HFFc6 (cell line): ENCODE data around the gene ATP9B. TPM values are rescaled to one million over a fixed set of nuclear protein-coding genes. Genes with fewer than 3 reads are reported as not detected.
A peak's percentile ranks its signal among the peaks of the same experiment; 100 is the strongest.

Experiments
- DNase-seq: peaks from one replicate; pipeline ENCODE4 v3.0.0-alpha.2; 2018
- H3K27ac Mint-ChIP-seq: 2 replicates; pipeline ENCODE4 v1.8.0; 2020; ENCODE audit warnings: mild to moderate bottlenecking, mixed read lengths
- H3K27me3 Mint-ChIP-seq: 2 replicates; pipeline ENCODE4 v1.8.0; 2021; ENCODE audit warnings: mild to moderate bottlenecking, moderate library complexity, mixed read lengths; ENCODE audit not compliant: insufficient read depth
- H3K36me3 Mint-ChIP-seq: 2 replicates; pipeline ENCODE4 v1.8.0; 2021; ENCODE audit warnings: low read depth, mixed read lengths
- H3K4me1 Mint-ChIP-seq: 2 replicates; pipeline ENCODE4 v1.8.0; 2020; ENCODE audit warnings: low read depth, mixed read lengths
- H3K4me3 Mint-ChIP-seq: 2 replicates; pipeline ENCODE4 v1.8.0; 2020; ENCODE audit warnings: mild to moderate bottlenecking, moderate library complexity, mixed read lengths
- H3K9me3 Mint-ChIP-seq: 2 replicates; pipeline ENCODE4 v1.8.0; 2020; ENCODE audit warnings: mild to moderate bottlenecking, mixed read lengths
- total RNA-seq, 6 experiments: library from RNA; stranded (reverse); fragmentation: NEBNext Ultra II Directional; extraction: Animal tissue kit (Norgen Biotek cat#: 25700); gene quantifications; 2 replicates in 1 of 6; 3 replicates in 5 of 6; pipeline ENCODE4 v1.2.3, GENCODE V29; 2021
- TF ChIP-seq, protein P1 (sequence below): fragments of 200-600 bp; sonication (generic); IDR thresholded peaks from 2 replicates; pipeline ENCODE4 v1.5.0; 2021; ENCODE audit warnings: antibody characterized with exemption, mild to moderate bottlenecking

Gene ATP9B
- total RNA-seq, 6 experiments from 2014 or later: 9.0 to 11.2 (median 10.5) TPM

DNA sequence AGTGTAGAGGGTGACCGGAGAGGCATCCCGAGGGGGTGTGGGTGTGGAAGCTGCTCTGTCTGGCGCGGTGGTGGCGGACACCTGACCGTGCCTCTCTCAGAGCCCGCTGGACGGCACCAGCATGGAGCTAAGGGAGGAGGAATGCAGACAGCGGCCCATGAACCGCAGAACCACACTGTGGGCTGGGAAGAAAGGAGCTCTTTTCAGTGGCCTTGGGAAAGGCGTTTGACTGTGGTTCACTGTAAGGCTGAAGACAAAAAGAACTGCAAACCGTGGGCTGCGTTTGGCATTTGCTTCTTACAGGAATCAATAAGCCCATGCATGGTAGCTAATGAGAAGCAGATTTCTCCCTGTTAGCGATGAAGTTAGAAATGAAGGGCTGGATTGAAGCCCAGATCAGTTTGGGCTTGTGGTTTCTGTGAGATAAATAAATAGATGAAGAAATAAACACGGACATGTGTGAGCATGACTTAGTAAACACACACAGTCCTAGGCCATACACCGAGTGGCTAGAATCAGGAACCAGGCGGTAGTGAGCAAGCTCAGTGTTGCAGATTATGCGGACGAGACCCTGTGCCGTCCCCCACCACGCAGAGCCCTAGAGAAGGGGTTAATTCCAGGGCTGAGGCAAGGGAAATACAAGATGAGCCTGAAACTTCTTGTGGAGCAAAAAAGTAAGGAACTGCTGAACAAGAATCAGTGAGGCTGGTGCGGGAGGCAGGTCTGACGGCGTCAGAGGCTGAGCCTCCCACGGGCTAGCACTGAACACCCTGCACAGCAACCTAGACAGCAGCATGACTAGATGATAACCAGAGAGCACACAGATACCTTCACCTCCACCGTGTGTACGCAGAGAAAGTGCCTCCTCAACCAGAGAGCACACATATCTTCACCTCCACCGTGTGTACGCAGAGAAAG, 297.2 kb downstream of the ATP9B start:
- DNase-seq: peak; percentile 20
- Mint-ChIP-seq H3K27ac (no peak overlapping the region), H3K36me3 (peaks cover 15% of the 10 kb centered on the region), H3K9me3 (no peaks in the 10 kb centered on the region), H3K27me3 (no peaks in the 10 kb centered on the region), H3K4me1 (peaks cover 25% of the 10 kb centered on the region), H3K4me3 (no peak overlapping the region)
- TF ChIP-seq, protein P1, sequence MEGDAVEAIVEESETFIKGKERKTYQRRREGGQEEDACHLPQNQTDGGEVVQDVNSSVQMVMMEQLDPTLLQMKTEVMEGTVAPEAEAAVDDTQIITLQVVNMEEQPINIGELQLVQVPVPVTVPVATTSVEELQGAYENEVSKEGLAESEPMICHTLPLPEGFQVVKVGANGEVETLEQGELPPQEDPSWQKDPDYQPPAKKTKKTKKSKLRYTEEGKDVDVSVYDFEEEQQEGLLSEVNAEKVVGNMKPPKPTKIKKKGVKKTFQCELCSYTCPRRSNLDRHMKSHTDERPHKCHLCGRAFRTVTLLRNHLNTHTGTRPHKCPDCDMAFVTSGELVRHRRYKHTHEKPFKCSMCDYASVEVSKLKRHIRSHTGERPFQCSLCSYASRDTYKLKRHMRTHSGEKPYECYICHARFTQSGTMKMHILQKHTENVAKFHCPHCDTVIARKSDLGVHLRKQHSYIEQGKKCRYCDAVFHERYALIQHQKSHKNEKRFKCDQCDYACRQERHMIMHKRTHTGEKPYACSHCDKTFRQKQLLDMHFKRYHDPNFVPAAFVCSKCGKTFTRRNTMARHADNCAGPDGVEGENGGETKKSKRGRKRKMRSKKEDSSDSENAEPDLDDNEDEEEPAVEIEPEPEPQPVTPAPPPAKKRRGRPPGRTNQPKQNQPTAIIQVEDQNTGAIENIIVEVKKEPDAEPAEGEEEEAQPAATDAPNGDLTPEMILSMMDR: no peak

DNA sequence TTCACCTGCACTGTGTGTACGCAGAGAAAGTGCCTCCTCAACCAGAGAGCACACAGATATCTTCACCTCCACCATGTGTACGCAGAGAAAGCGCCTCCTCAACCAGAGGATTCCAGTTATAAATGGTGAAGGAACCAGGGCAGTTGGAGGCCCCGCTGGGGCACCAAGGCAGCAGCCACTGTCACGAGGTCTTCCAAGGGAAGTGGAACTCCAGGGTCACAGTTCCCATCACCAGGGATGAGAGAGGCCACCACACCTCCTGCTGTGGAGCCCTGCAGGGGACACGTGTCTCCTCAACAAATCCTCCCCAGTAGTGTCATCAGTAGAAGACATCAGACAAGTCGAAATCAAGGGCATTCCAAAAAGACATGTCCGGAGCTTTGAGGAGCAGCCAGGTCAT, 298.3 kb downstream of the ATP9B start:
- no peak overlapping the region for H3K27ac Mint-ChIP-seq
- peaks cover 15% of the 10 kb centered on the region for H3K4me1 Mint-ChIP-seq
- H3K36me3 Mint-ChIP-seq: peaks cover 15% of the 10 kb centered on the region
- H3K4me3 Mint-ChIP-seq: no peak overlapping the region
- TF ChIP-seq, protein P1: no peak
- DNase-seq: no peak
- no peaks in the 10 kb centered on the region for H3K27me3 Mint-ChIP-seq
- no peaks in the 10 kb centered on the region for H3K9me3 Mint-ChIP-seq

DNA sequence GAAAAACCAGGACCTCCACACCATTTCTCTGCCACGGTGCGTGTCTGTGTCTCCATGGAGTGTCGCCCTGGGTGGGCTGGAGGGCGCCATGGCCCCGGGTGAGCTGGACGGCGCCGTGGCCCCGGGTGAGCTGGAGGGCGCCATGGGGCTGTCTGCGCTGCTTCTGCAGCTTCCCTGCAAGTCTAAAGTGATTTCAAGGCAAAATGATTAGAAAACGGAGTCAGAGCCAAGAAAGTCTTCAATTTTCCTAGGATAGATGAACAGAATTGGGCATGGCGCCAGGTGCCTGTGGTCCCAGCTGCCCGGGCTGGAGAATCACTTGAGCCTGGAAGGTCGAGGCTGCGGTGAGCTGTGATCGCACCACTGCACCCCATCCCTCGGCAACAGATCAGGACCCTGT, 298.8 kb downstream of the ATP9B start:
- H3K4me1 Mint-ChIP-seq: peaks cover 12% of the 10 kb centered on the region
- H3K36me3 Mint-ChIP-seq: peaks cover 15% of the 10 kb centered on the region

DNA sequence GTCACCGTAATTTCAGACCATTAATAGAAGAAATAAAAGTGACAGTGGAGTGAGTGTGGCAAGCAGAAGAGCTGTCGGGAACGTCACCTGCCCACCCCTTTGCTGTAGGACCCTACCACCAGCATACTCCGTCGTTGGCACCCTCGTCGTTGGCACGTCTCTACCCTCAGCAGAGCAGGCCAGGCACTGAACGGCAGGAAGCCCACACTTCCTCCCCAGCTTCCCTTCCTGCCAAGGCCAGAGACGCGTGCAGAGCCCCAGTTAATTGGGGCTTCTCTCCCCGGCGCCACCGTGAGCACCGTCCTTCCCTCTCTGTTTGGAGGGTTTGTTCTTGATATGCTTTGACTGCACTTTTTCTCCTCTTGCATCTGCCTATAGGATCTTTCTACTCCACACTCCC, 299.5 kb downstream of the ATP9B start:
- Mint-ChIP-seq H3K36me3 (peaks cover 9% of the 10 kb centered on the region), H3K27me3 (no peaks in the 10 kb centered on the region), H3K4me1 (peaks cover 12% of the 10 kb centered on the region), H3K9me3 (no peaks in the 10 kb centered on the region), H3K4me3 (no peak overlapping the region), H3K27ac (no peak overlapping the region)
- TF ChIP-seq, protein P1: no peak
- DNase-seq: no peak

More for the DNA sequence above, 298.8 kb downstream of the ATP9B start:
- no peak for DNase-seq
- Mint-ChIP-seq H3K4me3 (no peak overlapping the region), H3K27me3 (no peaks in the 10 kb centered on the region), H3K9me3 (no peaks in the 10 kb centered on the region), H3K27ac (no peak overlapping the region)
- TF ChIP-seq, protein P1: no peak

DNA sequence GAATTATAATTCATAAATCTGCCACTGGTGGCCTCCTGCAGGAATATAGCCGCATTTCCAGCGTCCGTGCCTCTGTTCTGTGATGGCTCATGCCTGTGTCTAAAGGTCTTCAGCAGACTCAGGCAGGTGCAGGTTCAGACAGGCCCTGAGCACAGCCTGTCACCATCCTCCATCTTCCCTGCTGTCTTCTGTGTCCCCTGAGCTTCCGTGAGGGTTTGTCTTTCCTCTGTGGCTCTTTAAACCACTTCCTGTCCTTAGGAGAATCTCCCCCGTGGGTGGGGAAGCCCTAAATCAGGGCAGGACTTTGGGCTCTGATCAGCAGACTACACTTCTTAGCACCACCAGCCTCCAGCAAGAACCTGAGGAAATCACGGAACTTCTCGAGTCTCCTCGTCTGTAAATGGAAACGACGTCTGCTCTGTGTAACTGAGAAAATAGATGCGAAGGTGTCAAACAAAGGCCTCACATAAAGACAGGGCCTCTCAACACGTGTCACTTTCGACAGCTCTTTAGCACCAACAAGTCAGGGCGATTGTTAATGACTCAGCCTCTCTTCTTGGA, 302.4 kb downstream of the ATP9B start:
- Mint-ChIP-seq H3K27ac (no peak overlapping the region), H3K9me3 (no peaks in the 10 kb centered on the region), H3K27me3 (no peaks in the 10 kb centered on the region), H3K4me3 (no peak overlapping the region), H3K36me3 (peaks cover 3% of the 10 kb centered on the region; the same call in 1 of the 2 replicates), H3K4me1 (peaks cover 1% of the 10 kb centered on the region; the same call in 1 of the 2 replicates)
- no peak for DNase-seq
- TF ChIP-seq, protein P1: no peak
